Activated naive CD4-positive, alpha-beta T cell treated with anti-CD3 and anti-CD28 coated beads for 36 hours (primary cell): ENCODE measurements around the gene TUFT1. TPM values are rescaled to one million over a fixed set of nuclear protein-coding genes. Genes with fewer than 3 reads are reported as not detected.

Source experiments
- CTCF ChIA-PET: fragments of 350-600 bp; sonication (Branson Sonifier 250); formaldehyde crosslinking; loops from one replicate; lab custom pipeline; 2021; ENCODE audit warnings: antibody characterized with exemption; lab: Charles Lee
- DNase-seq: peaks from one replicate; pipeline ENCODE4 v3.0.0-alpha.2; 2020
- H3K27ac Mint-ChIP-seq: one replicate; pipeline ENCODE4 v1.8.0; 2021; ENCODE audit warnings: mild to moderate bottlenecking, mixed read lengths
- H3K27me3 Mint-ChIP-seq: one replicate; pipeline ENCODE4 v1.8.0; 2021; ENCODE audit warnings: low read depth, mixed read lengths
- H3K36me3 Mint-ChIP-seq: one replicate; pipeline ENCODE4 v1.8.0; 2021; ENCODE audit warnings: low read depth, mixed read lengths
- H3K4me1 Mint-ChIP-seq: one replicate; pipeline ENCODE4 v1.8.0; 2021; ENCODE audit warnings: low read depth, mixed read lengths
- H3K4me3 Mint-ChIP-seq: one replicate; pipeline ENCODE4 v1.8.0; 2021; ENCODE audit warnings: mild to moderate bottlenecking, moderate library complexity, mixed read lengths
- H3K9me3 Mint-ChIP-seq: one replicate; pipeline ENCODE4 v1.8.0; 2021; ENCODE audit warnings: mixed read lengths
- intact Hi-C: fragments of 100-400 bp; cut with micrococcal nuclease; formaldehyde crosslinking; loops from one replicate; pipeline ENCODE4 v1.15.1; 2023
- total RNA-seq, 2 experiments: library from RNA; stranded (reverse); gene quantifications; one replicate each; pipeline ENCODE4 v1.2.3, GENCODE V29; 2021

The TUFT1 gene
- total RNA-seq, 2 experiments from 2014 or later = 2.3 to 2.8 TPM

GRCh38 chr1:151545542-151545941 is 5.4 kb downstream of the TUFT1 start:
- no peaks in the 10 kb centered on the region for H3K36me3 Mint-ChIP-seq
- H3K27ac Mint-ChIP-seq = no peak overlapping the region
- peaks cover 15% of the 10 kb centered on the region for H3K4me1 Mint-ChIP-seq
- H3K4me3 Mint-ChIP-seq = no peak overlapping the region
- no peaks in the 10 kb centered on the region for H3K9me3 Mint-ChIP-seq
- CTCF ChIA-PET = no interaction called here
- peaks cover 3% of the 10 kb centered on the region for H3K27me3 Mint-ChIP-seq
- no peak for DNase-seq
- intact Hi-C loops = no loop called here

GRCh38 chr1:151546011-151546925 is 6.2 kb downstream of the TUFT1 start:
- Mint-ChIP-seq H3K36me3 (no peaks in the 10 kb centered on the region), H3K27ac (no peak overlapping the region), H3K9me3 (no peaks in the 10 kb centered on the region), H3K4me3 (no peak overlapping the region), H3K27me3 (peaks cover 3% of the 10 kb centered on the region), H3K4me1 (peaks cover 9% of the 10 kb centered on the region)
- no peak for DNase-seq
- CTCF ChIA-PET = no interaction called here
- intact Hi-C loops = no loop called here

DNA sequence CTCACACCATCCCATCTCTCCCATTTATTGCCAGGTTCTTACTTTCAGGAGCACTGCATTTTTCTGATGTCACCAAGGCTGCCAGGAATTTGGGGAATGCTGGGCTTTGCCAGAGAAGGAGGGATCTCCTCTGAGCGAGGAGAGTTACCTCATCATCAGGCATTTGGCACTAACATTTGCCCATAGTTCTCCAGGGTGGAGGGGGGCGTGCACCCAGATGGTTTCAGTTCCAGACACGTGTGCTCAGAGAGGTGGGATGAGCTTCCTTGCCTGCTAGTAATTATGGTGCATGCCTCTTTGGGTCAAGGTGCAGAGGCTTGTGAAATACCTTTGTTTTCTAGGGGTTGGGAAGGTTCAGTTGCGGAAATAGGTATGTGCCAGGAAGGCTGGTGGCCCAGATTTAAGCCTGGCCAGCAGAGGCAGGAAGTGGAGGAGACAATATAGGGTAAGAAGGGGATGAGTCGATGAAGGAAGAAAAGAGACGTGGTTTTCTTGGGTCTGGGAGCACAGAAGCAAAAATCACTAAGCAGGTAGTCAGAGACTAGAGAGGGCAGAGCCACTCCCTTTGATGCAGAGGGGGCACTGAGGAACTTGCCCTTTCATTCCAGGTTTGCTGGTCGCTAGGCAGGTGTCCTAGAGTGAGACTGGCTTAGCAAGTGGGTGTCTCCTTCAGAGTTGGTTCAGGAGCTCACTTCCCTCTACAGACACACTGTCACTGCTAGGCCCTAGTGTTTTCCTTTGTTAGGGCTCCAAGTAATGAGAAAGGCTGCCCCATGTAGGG is 7.2 kb downstream of the TUFT1 start:
- CTCF ChIA-PET = no interaction called here
- intact Hi-C loops = no loop called here
- DNase-seq = no peak
- H3K27me3 Mint-ChIP-seq = no peaks in the 10 kb centered on the region
- no peaks in the 10 kb centered on the region for H3K9me3 Mint-ChIP-seq
- no peak overlapping the region for H3K4me3 Mint-ChIP-seq
- peaks cover 6% of the 10 kb centered on the region for H3K4me1 Mint-ChIP-seq
- H3K27ac Mint-ChIP-seq = no peak overlapping the region
- H3K36me3 Mint-ChIP-seq = no peaks in the 10 kb centered on the region

GRCh38 chr1:151547900-151548230 is 7.8 kb downstream of the TUFT1 start:
- no peaks in the 10 kb centered on the region for H3K9me3 Mint-ChIP-seq
- CTCF ChIA-PET = no interaction called here
- H3K4me1 Mint-ChIP-seq = peaks cover 6% of the 10 kb centered on the region
- H3K27ac Mint-ChIP-seq = no peak overlapping the region
- H3K36me3 Mint-ChIP-seq = no peaks in the 10 kb centered on the region
- DNase-seq = no peak
- no peak overlapping the region for H3K4me3 Mint-ChIP-seq
- intact Hi-C loops = no loop called here
- no peaks in the 10 kb centered on the region for H3K27me3 Mint-ChIP-seq

DNA sequence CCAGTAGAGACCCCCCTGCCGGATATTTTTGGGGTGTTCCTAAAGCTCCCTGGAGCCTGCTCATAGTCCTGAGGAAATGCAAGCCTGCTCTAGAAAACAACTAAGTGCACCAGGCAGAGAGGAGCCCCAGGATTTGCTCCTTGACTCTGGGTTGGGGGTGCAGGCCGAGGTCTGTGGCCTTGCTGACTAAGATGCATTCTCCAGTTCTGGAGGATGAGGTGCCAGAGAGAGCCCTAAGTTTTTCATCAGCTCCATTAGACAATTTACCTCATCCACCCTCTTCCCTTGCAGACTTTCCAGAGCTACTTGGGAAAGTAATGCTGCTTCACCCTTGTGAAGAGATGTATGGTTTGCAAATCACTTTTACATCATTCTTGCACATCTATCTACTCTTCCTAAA is 9.1 kb downstream of the TUFT1 start:
- intact Hi-C loops = no loop called here
- Mint-ChIP-seq H3K27me3 (no peaks in the 10 kb centered on the region), H3K4me3 (no peak overlapping the region), H3K36me3 (no peaks in the 10 kb centered on the region), H3K27ac (no peak overlapping the region), H3K4me1 (peaks cover 6% of the 10 kb centered on the region), H3K9me3 (no peaks in the 10 kb centered on the region)
- no peak for DNase-seq
- CTCF ChIA-PET = no interaction called here

GRCh38 chr1:151553659-151554058 is 13.6 kb downstream of the TUFT1 start:
- H3K36me3 Mint-ChIP-seq = no peaks in the 10 kb centered on the region
- CTCF ChIA-PET = no interaction called here

DNA sequence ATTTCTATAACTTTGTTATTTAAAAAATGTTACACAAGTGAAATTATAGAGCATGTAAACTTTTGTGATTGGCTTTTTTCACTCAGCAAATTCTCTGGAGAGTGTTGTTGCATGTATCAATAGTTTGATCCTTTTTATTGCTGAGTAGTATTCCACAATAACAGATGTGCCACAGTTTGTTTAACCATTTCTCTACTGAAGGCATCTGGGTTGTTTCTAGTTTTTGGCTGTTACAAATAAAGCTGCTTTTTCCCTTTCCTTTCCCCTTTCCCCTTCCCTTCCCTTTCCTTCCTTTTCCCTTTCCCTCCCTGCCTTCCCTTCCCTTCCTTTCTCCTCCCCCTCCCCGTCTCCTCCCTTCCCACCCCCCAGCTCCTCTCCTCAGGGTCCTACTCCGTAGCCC is 15.9 kb downstream of the TUFT1 start:
- no peak for DNase-seq
- CTCF ChIA-PET = interaction anchor here (0.6 to 1.0 kb wide), 2 partner anchors 22 to 232 kb away, joined by 3 to 5 read pairs; no protein-coding TSS in a partner anchor
- Mint-ChIP-seq H3K27ac (no peak overlapping the region), H3K27me3 (no peaks in the 10 kb centered on the region), H3K36me3 (no peaks in the 10 kb centered on the region), H3K9me3 (no peaks in the 10 kb centered on the region), H3K4me3 (no peak overlapping the region), H3K4me1 (no peaks in the 10 kb centered on the region)
- intact Hi-C loops = no loop called here

More at GRCh38 chr1:151553659-151554058, 13.6 kb downstream of the TUFT1 start:
- no peaks in the 10 kb centered on the region for H3K27me3 Mint-ChIP-seq
- no peak overlapping the region for H3K4me3 Mint-ChIP-seq
- no peaks in the 10 kb centered on the region for H3K9me3 Mint-ChIP-seq
- no peaks in the 10 kb centered on the region for H3K4me1 Mint-ChIP-seq
- intact Hi-C loops = no loop called here
- DNase-seq = no peak
- H3K27ac Mint-ChIP-seq = no peak overlapping the region

GRCh38 chr1:151562661-151563060 is 22.6 kb downstream of the TUFT1 start:
- CTCF ChIA-PET = interaction anchor here (0.6 to 1.5 kb wide), 3 partner anchors 29 to 528 kb away, joined by 3 to 5 read pairs (median 3); no protein-coding TSS in a partner anchor
- no peaks in the 10 kb centered on the region for H3K9me3 Mint-ChIP-seq

GRCh38 chr1:151563376-151563775 is 23.3 kb downstream of the TUFT1 start:
- Mint-ChIP-seq H3K4me1 (no peaks in the 10 kb centered on the region), H3K36me3 (no peaks in the 10 kb centered on the region), H3K27ac (no peak overlapping the region), H3K4me3 (no peak overlapping the region), H3K27me3 (no peaks in the 10 kb centered on the region), H3K9me3 (no peaks in the 10 kb centered on the region)
- CTCF ChIA-PET = interaction anchor here (1.5 kb wide), 1 partner anchor 273 kb away, joined by 5 read pairs; no protein-coding TSS in a partner anchor
- intact Hi-C loops = no loop called here
- DNase-seq = no peak

More at GRCh38 chr1:151562661-151563060, 22.6 kb downstream of the TUFT1 start:
- H3K27ac Mint-ChIP-seq = no peak overlapping the region
- DNase-seq = no peak
- no peaks in the 10 kb centered on the region for H3K36me3 Mint-ChIP-seq
- intact Hi-C loops = no loop called here
- H3K4me1 Mint-ChIP-seq = no peaks in the 10 kb centered on the region
- H3K4me3 Mint-ChIP-seq = no peak overlapping the region
- no peaks in the 10 kb centered on the region for H3K27me3 Mint-ChIP-seq

DNA sequence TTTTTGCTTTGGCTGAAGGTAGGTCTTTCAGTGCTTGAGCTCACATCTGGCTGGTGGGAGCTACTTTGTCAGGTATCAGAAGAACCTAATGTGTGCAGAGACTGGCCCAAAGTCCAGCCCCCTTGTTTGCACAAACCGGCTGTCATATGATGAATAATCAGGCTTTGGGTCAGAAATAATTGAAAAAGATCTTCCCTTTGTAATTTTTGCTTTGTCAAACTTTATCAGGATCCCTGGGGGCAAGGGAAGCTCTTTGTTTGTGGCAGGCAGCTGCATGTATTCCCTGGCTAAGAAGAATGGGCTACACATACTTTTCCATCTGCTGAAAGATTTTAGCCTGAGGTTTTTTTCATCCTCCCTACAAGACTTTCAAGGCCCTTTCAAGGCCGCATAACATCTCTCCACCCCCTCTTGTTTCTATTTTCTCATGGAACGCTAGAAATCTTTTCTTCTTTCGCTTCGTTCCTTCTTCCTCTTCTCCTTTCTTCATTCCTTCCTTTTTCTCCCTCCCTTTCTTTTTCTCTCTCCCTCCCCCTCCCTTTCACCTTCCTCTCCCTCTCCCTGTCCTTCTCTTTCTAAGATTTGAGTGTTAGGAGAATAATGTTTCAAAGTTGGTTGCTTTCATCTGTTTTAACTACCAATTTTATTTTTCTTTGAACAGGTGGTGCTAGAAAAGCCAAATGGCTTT is 25.5 kb downstream of the TUFT1 start:
- intact Hi-C loops = no loop called here
- DNase-seq = no peak
- H3K27me3 Mint-ChIP-seq = no peaks in the 10 kb centered on the region
- H3K27ac Mint-ChIP-seq = no peak overlapping the region
- H3K4me3 Mint-ChIP-seq = no peak overlapping the region
- CTCF ChIA-PET = interaction anchor here (1.1 kb wide), 1 partner anchor 32 kb away, joined by 4 read pairs; no protein-coding TSS in a partner anchor
- no peaks in the 10 kb centered on the region for H3K4me1 Mint-ChIP-seq
- no peaks in the 10 kb centered on the region for H3K36me3 Mint-ChIP-seq
- H3K9me3 Mint-ChIP-seq = no peaks in the 10 kb centered on the region

DNA sequence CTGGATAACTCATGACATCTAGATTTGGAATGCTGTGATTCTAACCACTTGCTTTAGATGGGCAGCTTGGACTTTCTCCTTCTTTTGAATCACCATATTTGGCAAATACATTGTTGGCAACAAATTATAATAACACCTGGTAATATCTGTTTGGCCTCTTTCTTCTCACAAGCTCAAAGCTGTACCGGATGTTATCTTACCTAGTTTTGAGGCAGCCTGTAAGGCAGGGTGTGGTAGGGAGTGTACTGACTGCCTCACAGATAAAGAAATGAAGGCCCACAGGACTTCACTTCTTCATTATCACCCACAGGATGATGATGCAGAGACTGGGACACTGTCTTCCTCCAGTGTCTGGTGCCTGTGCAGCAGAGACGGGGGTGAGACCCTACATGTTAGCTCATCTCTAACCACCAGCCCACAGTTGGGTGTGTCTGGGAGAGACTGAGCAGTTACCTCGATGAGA is 28.5 kb downstream of the TUFT1 start:
- H3K27me3 Mint-ChIP-seq = no peaks in the 10 kb centered on the region
- no peak for DNase-seq

GRCh38 chr1:151570819-151571218 is 30.7 kb downstream of the TUFT1 start:
- CTCF ChIA-PET = interaction anchor here (0.6 to 0.7 kb wide), 2 partner anchors 152 to 189 kb away, joined by 3 to 4 read pairs; no protein-coding TSS in a partner anchor
- Mint-ChIP-seq H3K9me3 (no peaks in the 10 kb centered on the region), H3K27me3 (no peaks in the 10 kb centered on the region), H3K4me3 (no peak overlapping the region), H3K27ac (no peak overlapping the region), H3K36me3 (no peaks in the 10 kb centered on the region), H3K4me1 (peaks cover 8% of the 10 kb centered on the region)
- intact Hi-C loops = no loop called here
- no peak for DNase-seq

More for the DNA sequence above, 28.5 kb downstream of the TUFT1 start:
- Mint-ChIP-seq H3K9me3 (no peaks in the 10 kb centered on the region), H3K4me3 (no peak overlapping the region), H3K27ac (no peak overlapping the region), H3K36me3 (no peaks in the 10 kb centered on the region), H3K4me1 (no peaks in the 10 kb centered on the region)
- intact Hi-C loops = no loop called here
- CTCF ChIA-PET = no interaction called here
